GM12864 (cell line): ENCODE measurements around the gene MACROD2.

ENCODE experiments used
- DNase-seq: peaks from one replicate; pipeline ENCODE4 v3.0.0-alpha.2; 2011; ENCODE audit warnings: low read depth
- H3K4me3 ChIP-seq: 2 replicates; pipeline ENCODE4 v1.5.1; 2011; ENCODE audit warnings: mild to moderate bottlenecking, low read depth, low read length, control low read depth
- CTCF ChIP-seq: IDR thresholded peaks from 2 replicates; pipeline ENCODE4 v1.5.1; 2011; ENCODE audit warnings: low read depth, mild to moderate bottlenecking, moderate library complexity, low read length, control low read depth, inconsistent platforms; ENCODE audit errors: missing control alignments

The MACROD2 gene

DNA sequence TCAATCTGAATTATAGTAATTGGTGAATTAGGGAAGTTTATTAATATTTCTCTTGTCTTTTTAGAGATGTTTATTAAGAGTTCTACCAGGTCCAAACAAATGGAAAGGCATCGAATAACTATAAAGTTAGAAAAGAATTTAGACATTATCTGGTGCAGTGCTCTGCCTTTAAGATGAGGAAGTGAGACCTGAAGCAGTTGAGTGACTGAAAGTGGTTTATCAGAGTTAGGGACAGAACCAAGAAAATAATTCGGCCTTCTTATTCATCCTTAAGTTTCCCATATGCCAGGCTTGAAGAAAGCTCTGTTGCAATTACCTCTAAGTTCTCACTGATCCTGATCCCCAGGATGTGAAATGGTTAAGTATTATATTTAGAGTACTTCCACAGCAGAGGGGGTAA lies 436.3 kb downstream of the MACROD2 start:
- no peak for DNase-seq
- no peak for TF ChIP-seq CTCF
- H3K4me3 ChIP-seq: no peak overlapping the region

DNA sequence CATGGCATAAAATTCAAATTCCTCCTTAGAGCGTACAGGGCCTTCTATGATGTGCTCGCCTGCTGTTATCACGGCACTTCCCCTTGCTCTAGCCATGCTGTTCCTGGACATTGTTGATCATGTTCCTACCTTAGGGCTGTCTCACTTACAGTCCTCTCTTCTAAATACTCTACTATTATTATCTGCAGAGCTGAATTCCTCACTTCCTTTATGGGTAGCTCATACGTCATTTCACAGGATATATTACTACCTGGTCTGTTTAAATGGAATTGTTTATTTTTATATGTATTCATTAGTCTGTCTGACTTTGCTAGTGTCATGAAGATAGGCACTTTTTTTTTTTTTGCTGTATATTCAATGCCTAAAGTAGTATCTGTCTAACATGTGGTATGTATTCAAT lies 436.8 kb downstream of the MACROD2 start:
- TF ChIP-seq CTCF: no peak
- no peak for DNase-seq
- H3K4me3 ChIP-seq: no peak overlapping the region

GRCh38 chr20:14432597-14432996 lies 437.3 kb downstream of the MACROD2 start:
- no peak overlapping the region for H3K4me3 ChIP-seq
- DNase-seq: no peak
- TF ChIP-seq CTCF: no peak

GRCh38 chr20:14434384-14435136 lies 439.2 kb downstream of the MACROD2 start:
- no peak for DNase-seq
- no peak overlapping the region for H3K4me3 ChIP-seq
- TF ChIP-seq CTCF: no peak

GRCh38 chr20:14441201-14441600 lies 445.9 kb downstream of the MACROD2 start:
- H3K4me3 ChIP-seq: no peak overlapping the region
- no peak for TF ChIP-seq CTCF
- no peak for DNase-seq

GRCh38 chr20:14444106-14444505 lies 448.8 kb downstream of the MACROD2 start:
- TF ChIP-seq CTCF: no peak
- H3K4me3 ChIP-seq: no peak overlapping the region
- no peak for DNase-seq

- DNase-seq: no peak
- H3K4me3 ChIP-seq: no peak overlapping the region
- no peak for TF ChIP-seq CTCF
Observed at GRCh38 chr20:14445310-14445709, 450.0 kb downstream of the MACROD2 start.
